Keratinocyte (primary cell): Measurements from ENCODE around the gene GRIK4.

Experiments used
- EZH2 ChIP-seq: IDR thresholded peaks from one replicate; pipeline ENCODE4 v1.6.1; 2012; ENCODE audit warnings: inconsistent platforms, mild to moderate bottlenecking, low read length, moderate library complexity
- TF ChIP-seq, protein P1 (sequence below), 3 experiments: IDR thresholded peaks in 1 of 3; conservative IDR thresholded peaks in 1 of 3; optimal IDR thresholded peaks in 1 of 3; 2 replicates in 2 of 3; 3 replicates in 1 of 3; pipeline versions ENCODE3 to v1.5.1; 2011; ENCODE audit warnings: low read length in 3 of 3, mild to moderate bottlenecking in 3 of 3, moderate library complexity in 2 of 3, control low read depth in 1 of 3, inconsistent platforms in 1 of 3; ENCODE audit not compliant: insufficient read depth in 2 of 3; ENCODE audit errors: extremely low read depth in 1 of 3

DNA sequence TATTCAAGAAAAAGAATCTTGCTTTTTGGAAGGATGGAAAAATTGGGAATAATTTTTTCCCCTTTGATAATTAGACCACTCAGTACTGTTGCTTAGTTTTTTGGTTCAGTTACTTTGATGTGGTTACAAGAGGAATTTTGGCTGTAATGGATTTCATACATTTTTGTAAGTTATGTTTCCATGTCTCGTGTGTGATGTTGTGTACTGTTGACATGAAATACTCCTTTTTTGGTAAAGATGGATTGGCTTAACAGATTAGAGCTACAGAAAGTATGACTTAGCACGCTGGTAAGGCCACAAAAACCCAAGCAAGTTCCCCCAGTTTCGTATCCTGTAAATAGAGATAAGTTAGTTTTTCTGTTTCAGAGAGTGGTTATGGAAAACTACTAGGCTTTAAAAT is 524.2 kb downstream of the GRIK4 start:
- TF ChIP-seq, protein P1, sequence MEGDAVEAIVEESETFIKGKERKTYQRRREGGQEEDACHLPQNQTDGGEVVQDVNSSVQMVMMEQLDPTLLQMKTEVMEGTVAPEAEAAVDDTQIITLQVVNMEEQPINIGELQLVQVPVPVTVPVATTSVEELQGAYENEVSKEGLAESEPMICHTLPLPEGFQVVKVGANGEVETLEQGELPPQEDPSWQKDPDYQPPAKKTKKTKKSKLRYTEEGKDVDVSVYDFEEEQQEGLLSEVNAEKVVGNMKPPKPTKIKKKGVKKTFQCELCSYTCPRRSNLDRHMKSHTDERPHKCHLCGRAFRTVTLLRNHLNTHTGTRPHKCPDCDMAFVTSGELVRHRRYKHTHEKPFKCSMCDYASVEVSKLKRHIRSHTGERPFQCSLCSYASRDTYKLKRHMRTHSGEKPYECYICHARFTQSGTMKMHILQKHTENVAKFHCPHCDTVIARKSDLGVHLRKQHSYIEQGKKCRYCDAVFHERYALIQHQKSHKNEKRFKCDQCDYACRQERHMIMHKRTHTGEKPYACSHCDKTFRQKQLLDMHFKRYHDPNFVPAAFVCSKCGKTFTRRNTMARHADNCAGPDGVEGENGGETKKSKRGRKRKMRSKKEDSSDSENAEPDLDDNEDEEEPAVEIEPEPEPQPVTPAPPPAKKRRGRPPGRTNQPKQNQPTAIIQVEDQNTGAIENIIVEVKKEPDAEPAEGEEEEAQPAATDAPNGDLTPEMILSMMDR (optimal IDR thresholded peaks at IDR 0.05 in 1 of 3, IDR thresholded peaks at IDR 0.05 in 1 of 3, conservative IDR thresholded peaks at IDR 0.05 in 1 of 3; ENCODE audit: extremely low read depth in 1 of 3, insufficient read depth in 2 of 3, low read length in 3 of 3): no peak
- no peak for TF ChIP-seq EZH2
